ENCODE measurements around the gene AFG3L2. TPM values are rescaled to one million over a fixed set of nuclear protein-coding genes. Genes with fewer than 3 reads are reported as not detected.

The AFG3L2 gene
- total and polyA plus RNA-seq, 2 of the 13 experiments (the other 11 are each of a cell fraction or from before 2014, with no cell fraction given): 28.6 to 86.9 TPM

- TF ChIP-seq REST (IDR thresholded peaks at IDR 0.05; ENCODE audit: borderline replicate concordance in 1 of 2, low read depth in 1 of 2, low read length in 2 of 2) (no peak), TBX3 (IDR thresholded peaks at IDR 0.05; ENCODE audit: borderline replicate concordance) (no peak), AGO1 (IDR thresholded peaks at IDR 0.05; ENCODE audit: low read depth, low read length, poor library complexity, severe bottlenecking) (no peak), ZKSCAN5 (CRISPR knock-in tag; IDR thresholded peaks at IDR 0.05) (no peak), ARHGAP35 (CRISPR knock-in tag; IDR thresholded peaks at IDR 0.05; ENCODE audit: borderline replicate concordance) (no peak), ZBTB7A (CRISPR knock-in tag; IDR thresholded peaks at IDR 0.05) (no peak), LCORL (IDR thresholded peaks at IDR 0.05) (no peak), LCORL (CRISPR knock-in tag; IDR thresholded peaks at IDR 0.05) (no peak)
These were observed 70.0 kb downstream of the AFG3L2 start (continued) for GRCh38 chr18:12306752-12307700.

Measured in HepG2 (cell line).